ENCODE data around the gene EPB41L1.

EPB41L1 gene

DNA sequence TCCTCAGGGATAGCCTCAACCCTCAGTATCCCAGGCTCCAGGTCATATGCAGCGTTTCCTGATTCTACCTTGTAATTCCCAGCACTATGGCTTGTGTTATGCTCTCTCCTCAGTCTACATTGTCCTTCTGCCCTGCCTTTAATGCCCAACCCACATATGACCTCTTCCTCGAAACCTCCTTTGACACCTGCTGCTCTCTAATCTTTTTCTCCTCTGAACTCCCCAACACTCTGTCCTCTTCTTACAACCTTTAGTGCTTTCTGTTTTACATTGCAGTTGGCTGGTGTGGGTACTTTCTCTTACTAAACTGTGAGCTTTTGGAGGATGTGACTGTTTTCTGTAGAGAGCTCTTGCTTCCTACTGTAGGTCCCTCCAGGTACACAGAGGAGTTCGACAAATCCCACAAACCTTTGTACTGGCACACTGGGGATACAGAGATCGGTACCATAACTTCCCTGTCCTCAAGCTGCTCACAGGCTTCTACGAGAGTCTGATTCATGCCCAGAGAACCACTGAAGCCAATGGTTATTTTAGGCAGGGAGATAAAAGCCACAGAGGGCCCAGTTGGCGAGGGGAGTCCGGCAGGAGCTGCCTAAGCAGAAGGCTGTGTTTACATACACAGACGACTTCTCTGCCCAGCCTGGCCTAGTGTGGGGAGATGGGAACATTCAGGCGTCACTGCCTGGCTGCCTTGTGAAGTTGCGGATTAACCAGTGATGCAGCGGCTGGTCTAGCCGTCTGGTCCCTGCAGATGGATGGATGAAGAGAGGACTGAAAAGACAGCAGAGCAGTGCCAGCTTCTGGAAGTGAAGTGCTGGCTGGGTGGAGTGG, 8.4 kb upstream of the EPB41L1 start:
- TF ChIP-seq, protein P1, sequence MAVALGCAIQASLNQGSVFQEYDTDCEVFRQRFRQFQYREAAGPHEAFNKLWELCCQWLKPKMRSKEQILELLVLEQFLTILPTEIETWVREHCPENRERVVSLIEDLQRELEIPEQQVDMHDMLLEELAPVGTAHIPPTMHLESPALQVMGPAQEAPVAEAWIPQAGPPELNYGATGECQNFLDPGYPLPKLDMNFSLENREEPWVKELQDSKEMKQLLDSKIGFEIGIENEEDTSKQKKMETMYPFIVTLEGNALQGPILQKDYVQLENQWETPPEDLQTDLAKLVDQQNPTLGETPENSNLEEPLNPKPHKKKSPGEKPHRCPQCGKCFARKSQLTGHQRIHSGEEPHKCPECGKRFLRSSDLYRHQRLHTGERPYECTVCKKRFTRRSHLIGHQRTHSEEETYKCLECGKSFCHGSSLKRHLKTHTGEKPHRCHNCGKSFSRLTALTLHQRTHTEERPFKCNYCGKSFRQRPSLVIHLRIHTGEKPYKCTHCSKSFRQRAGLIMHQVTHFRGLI (tag by site-specific recombination; IDR thresholded peaks at IDR 0.05), result no peak
- TF ChIP-seq PRDM4 (tag by site-specific recombination; IDR thresholded peaks at IDR 0.05) (no peak), KLF7 (tag by site-specific recombination; IDR thresholded peaks at IDR 0.05; ENCODE audit: borderline replicate concordance) (no peak), ZNF324 (tag by site-specific recombination; IDR thresholded peaks at IDR 0.05) (no peak), ZNF292 (tag by site-specific recombination; IDR thresholded peaks at IDR 0.05; ENCODE audit: borderline replicate concordance, low read depth) (no peak), ZNF548 (tag by site-specific recombination; IDR thresholded peaks at IDR 0.05) (no peak), EGR2 (tag by site-specific recombination; IDR thresholded peaks at IDR 0.05; ENCODE audit: low read depth) (no peak), GLI2 (tag by site-specific recombination; IDR thresholded peaks at IDR 0.05; ENCODE audit: borderline replicate concordance, low read depth) (no peak), ZNF624 (tag by site-specific recombination; IDR thresholded peaks at IDR 0.05) (no peak), ZNF426 (tag by site-specific recombination; IDR thresholded peaks at IDR 0.05) (no peak), ZNF658 (tag by site-specific recombination; IDR thresholded peaks at IDR 0.05) (no peak), SETDB1 (IDR thresholded peaks at IDR 0.05; ENCODE audit: insufficient read length, low read length) (no peak), ZFP3 (tag by site-specific recombination; IDR thresholded peaks at IDR 0.05; ENCODE audit: low read depth) (no peak), ZNF175 (tag by site-specific recombination; IDR thresholded peaks at IDR 0.05) (no peak), ZBTB7A (tag by site-specific recombination; IDR thresholded peaks at IDR 0.05; ENCODE audit: low read depth) (no peak), KLF1 (tag by site-specific recombination; IDR thresholded peaks at IDR 0.05) (no peak), ZNF423 (tag by site-specific recombination; IDR thresholded peaks at IDR 0.05) (no peak), ZNF701 (tag by site-specific recombination; IDR thresholded peaks at IDR 0.05) (no peak)
- TF ChIP-seq, protein P2, sequence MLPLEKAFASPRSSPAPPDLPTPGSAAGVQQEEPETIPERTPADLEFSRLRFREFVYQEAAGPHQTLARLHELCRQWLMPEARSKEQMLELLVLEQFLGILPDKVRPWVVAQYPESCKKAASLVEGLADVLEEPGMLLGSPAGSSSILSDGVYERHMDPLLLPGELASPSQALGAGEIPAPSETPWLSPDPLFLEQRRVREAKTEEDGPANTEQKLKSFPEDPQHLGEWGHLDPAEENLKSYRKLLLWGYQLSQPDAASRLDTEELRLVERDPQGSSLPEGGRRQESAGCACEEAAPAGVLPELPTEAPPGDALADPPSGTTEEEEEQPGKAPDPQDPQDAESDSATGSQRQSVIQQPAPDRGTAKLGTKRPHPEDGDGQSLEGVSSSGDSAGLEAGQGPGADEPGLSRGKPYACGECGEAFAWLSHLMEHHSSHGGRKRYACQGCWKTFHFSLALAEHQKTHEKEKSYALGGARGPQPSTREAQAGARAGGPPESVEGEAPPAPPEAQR (tag by site-specific recombination; IDR thresholded peaks at IDR 0.05), result no peak
- TF ChIP-seq, protein P3, sequence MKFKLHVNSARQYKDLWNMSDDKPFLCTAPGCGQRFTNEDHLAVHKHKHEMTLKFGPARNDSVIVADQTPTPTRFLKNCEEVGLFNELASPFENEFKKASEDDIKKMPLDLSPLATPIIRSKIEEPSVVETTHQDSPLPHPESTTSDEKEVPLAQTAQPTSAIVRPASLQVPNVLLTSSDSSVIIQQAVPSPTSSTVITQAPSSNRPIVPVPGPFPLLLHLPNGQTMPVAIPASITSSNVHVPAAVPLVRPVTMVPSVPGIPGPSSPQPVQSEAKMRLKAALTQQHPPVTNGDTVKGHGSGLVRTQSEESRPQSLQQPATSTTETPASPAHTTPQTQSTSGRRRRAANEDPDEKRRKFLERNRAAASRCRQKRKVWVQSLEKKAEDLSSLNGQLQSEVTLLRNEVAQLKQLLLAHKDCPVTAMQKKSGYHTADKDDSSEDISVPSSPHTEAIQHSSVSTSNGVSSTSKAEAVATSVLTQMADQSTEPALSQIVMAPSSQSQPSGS (tag by site-specific recombination; IDR thresholded peaks at IDR 0.05; ENCODE audit: low read depth), result no peak
- ChIA-PET POLR2A (interaction anchor here (0.7 kb wide), 1 partner anchor 12 kb away, joined by 3 read pairs; no protein-coding TSS in a partner anchor), CTCF (interaction anchor here (1.3 to 14.5 kb wide), 4 partner anchors 7 to 153 kb away, joined by 8 to 308 read pairs (median 20); no protein-coding TSS in a partner anchor)
- H3K4me3 ChIP-seq (ENCODE audit: low read depth, low read length), result no peak overlapping the region
- no peak overlapping the region for H3K27ac ChIP-seq (ENCODE audit: extremely low read depth, low read depth, low read length)
- H3K4me1 ChIP-seq (ENCODE audit: control insufficient read depth, insufficient read depth, low read length), result no peaks in the 10 kb centered on the region
- no peaks in the 10 kb centered on the region for H3K9me3 ChIP-seq (ENCODE audit: control insufficient read depth, insufficient read depth, low read depth, low read length)
- no peaks in the 10 kb centered on the region for H3K36me3 ChIP-seq (ENCODE audit: control insufficient read depth in 2 of 2, insufficient read depth in 1 of 2, low read length in 2 of 2)
